Bronchial epithelial cell (primary cell): ENCODE measurements around the gene PRR14L. TPM values are rescaled to one million over a fixed set of nuclear protein-coding genes. Genes with fewer than 3 reads are reported as not detected.
A peak's percentile ranks its signal among the peaks of the same experiment; 100 is the strongest.
"Not testable (repeated sequence)": the region's sequence is repeated elsewhere in the genome, so short reads cannot be mapped to it uniquely, and the experiment has no call there.

Experiments
- DNase-seq: peaks from one replicate; pipeline ENCODE4 v3.0.0-alpha.2; 2010; ENCODE audit warnings: low read depth
- FAIRE-seq: peaks from 2 replicates; lab custom pipeline; 2011; peaks lifted over from hg19 to GRCh38; lab: Jason Lieb, UNC
- H3K27me3 ChIP-seq: 2 replicates; pipeline ENCODE4 v1.5.1; 2011; ENCODE audit warnings: low read length; ENCODE audit not compliant: control insufficient read depth, insufficient read depth
- H3K36me3 ChIP-seq: 2 replicates; pipeline ENCODE4 v1.5.1; 2011; ENCODE audit warnings: low read length; ENCODE audit not compliant: control insufficient read depth, insufficient read depth
- H3K4me3 ChIP-seq: 2 replicates; pipeline ENCODE4 v1.5.1; 2011; ENCODE audit warnings: mild to moderate bottlenecking, low read depth, low read length, control low read depth
- CTCF ChIP-seq: IDR thresholded peaks from 2 replicates; pipeline ENCODE4 v1.5.1; 2011; ENCODE audit warnings: mild to moderate bottlenecking, moderate library complexity, low read length, control low read depth, inconsistent platforms; ENCODE audit not compliant: insufficient read depth, severe bottlenecking
- total RNA-seq: library from RNA; depleted of rRNA; stranded (reverse); fragments of >200 nt; gene quantifications from 2 replicates; pipeline ENCODE4 v1.2.1, GENCODE V29; 2014

Gene PRR14L
- 17.4 and 21.6 TPM in 2 replicates for total RNA-seq

GRCh38 chr22:31749636-31750364 lies at the start of gene PRR14L:
Gene PRR14L (minus strand): TSS chr22:31750132. CDS start chr22:31738860, 11,272 bp downstream.
- no peak for TF ChIP-seq CTCF
- DNase-seq (peak; percentile 85), FAIRE-seq (no peak)
- no peaks in the 10 kb centered on the region for H3K27me3 ChIP-seq
- peak within 1 kb of the TSS; percentile 89 for H3K4me3 ChIP-seq
- peaks cover 5% of the 10 kb centered on the region for H3K36me3 ChIP-seq

- DNase-seq, result peak; percentile 28
- not testable (repeated sequence) for H3K36me3 ChIP-seq, H3K27me3 ChIP-seq, FAIRE-seq, H3K4me3 ChIP-seq
Measured at GRCh38 chr22:31799358-31799757, 49.4 kb upstream of the PRR14L start.

- H3K27me3 ChIP-seq, result no peaks in the 10 kb centered on the region
- FAIRE-seq, result no peak
- TF ChIP-seq CTCF, result no peak
- DNase-seq, result no peak
- H3K4me3 ChIP-seq, result no peak overlapping the region
- peaks cover 1% of the 10 kb centered on the region for H3K36me3 ChIP-seq
Measured at GRCh38 chr22:31790240-31790639, 40.3 kb upstream of the PRR14L start.

GRCh38 chr22:31789803-31790202 lies 39.9 kb upstream of the PRR14L start:
- no peaks in the 10 kb centered on the region for H3K27me3 ChIP-seq
- H3K36me3 ChIP-seq, result peaks cover 1% of the 10 kb centered on the region
- FAIRE-seq, result no peak
- TF ChIP-seq CTCF, result no peak
- no peak overlapping the region for H3K4me3 ChIP-seq
- DNase-seq, result no peak

GRCh38 chr22:31776231-31776630 lies 26.3 kb upstream of the PRR14L start:
- no peaks in the 10 kb centered on the region for H3K27me3 ChIP-seq
- FAIRE-seq (no peak), DNase-seq (peak; percentile 29)
- no peak for TF ChIP-seq CTCF
- no peak overlapping the region for H3K4me3 ChIP-seq
- H3K36me3 ChIP-seq, result peaks cover 13% of the 10 kb centered on the region

GRCh38 chr22:31773416-31773815 lies 23.5 kb upstream of the PRR14L start:
- Histone ChIP-seq H3K27me3 (no peaks in the 10 kb centered on the region), H3K4me3 (no peak overlapping the region), H3K36me3 (peaks cover 8% of the 10 kb centered on the region)
- TF ChIP-seq CTCF, result no peak
- DNase-seq, result no peak
- FAIRE-seq, result no peak
